CD4-positive, alpha-beta T cell (primary cell): Measurements from ENCODE around the gene GNAO1. TPM values are rescaled to one million over a fixed set of nuclear protein-coding genes. Genes with fewer than 3 reads are reported as not detected.

ENCODE experiments used
- ATAC-seq: fragments of 200-7000 bp; cut with Tn5 transposase; one replicate; pipeline ENCODE4 v1.10.0; 2022; ENCODE audit warnings: mild to moderate bottlenecking; ENCODE audit not compliant: poor library complexity
- CTCF ChIA-PET: fragments of 350-600 bp; sonication (Branson Sonifier 250); formaldehyde crosslinking; loops from one replicate; lab custom pipeline; 2021; ENCODE audit warnings: antibody characterized with exemption, inconsistent platforms; lab: Charles Lee
- POLR2A ChIA-PET: fragments of 350-600 bp; sonication (Branson Sonifier 250); formaldehyde crosslinking; loops from one replicate; lab custom pipeline; 2021; ENCODE audit warnings: antibody characterized with exemption, inconsistent platforms; lab: Charles Lee
- DNase-seq, 14 experiments: peaks; one replicate each; pipeline ENCODE4 v3.0.0-alpha.2; 2013 to 2020; ENCODE audit warnings: mixed read lengths in 2 of 14
- H3K27ac ChIP-seq, 2 donors: one replicate each; pipeline versions ENCODE4 v1.5.1 to v1.7.0; 2013; ENCODE audit warnings: low read length in 2 of 2, low read depth in 1 of 2, mild to moderate bottlenecking in 1 of 2
- H3K27me3 ChIP-seq, 2 experiments: 1 replicate in 1 of 2; 2 replicates in 1 of 2; pipeline versions ENCODE4 v1.6.1 to v1.7.0; 2013; ENCODE audit warnings: low read length in 2 of 2, control low read depth in 1 of 2, mild to moderate bottlenecking in 1 of 2, moderate library complexity in 1 of 2; ENCODE audit not compliant: insufficient read depth in 2 of 2, control insufficient read depth in 1 of 2
- H3K36me3 ChIP-seq: one replicate; pipeline ENCODE4 v1.6.1; 2013; ENCODE audit warnings: low read length, control low read depth; ENCODE audit not compliant: insufficient read depth
- H3K4me1 ChIP-seq: one replicate; pipeline ENCODE4 v1.6.1; 2013; ENCODE audit warnings: low read length, control low read depth; ENCODE audit not compliant: insufficient read depth
- H3K4me3 ChIP-seq: one replicate; pipeline ENCODE4 v1.5.1; 2013; ENCODE audit warnings: mild to moderate bottlenecking, low read length, moderate library complexity
- H3K9me3 ChIP-seq, 2 experiments: 1 replicate in 1 of 2; 2 replicates in 1 of 2; pipeline versions ENCODE4 v1.6.1 to v1.7.0; 2013; ENCODE audit warnings: low read length in 2 of 2, mild to moderate bottlenecking in 2 of 2, control low read depth in 1 of 2, moderate library complexity in 1 of 2; ENCODE audit not compliant: control insufficient read depth in 1 of 2, insufficient read depth in 1 of 2
- H3K27ac Mint-ChIP-seq: one replicate; pipeline ENCODE4 v1.8.0; 2020; ENCODE audit warnings: mixed read lengths
- H3K27me3 Mint-ChIP-seq: one replicate; pipeline ENCODE4 v1.8.0; 2021; ENCODE audit warnings: mixed read lengths
- H3K36me3 Mint-ChIP-seq: one replicate; pipeline ENCODE4 v1.8.0; 2021; ENCODE audit warnings: low read depth, mixed read lengths
- H3K4me1 Mint-ChIP-seq: one replicate; pipeline ENCODE4 v1.8.0; 2021; ENCODE audit warnings: low read depth, mixed read lengths
- H3K4me3 Mint-ChIP-seq: one replicate; pipeline ENCODE4 v1.8.0; 2020; ENCODE audit warnings: mild to moderate bottlenecking, mixed read lengths
- H3K9me3 Mint-ChIP-seq: one replicate; pipeline ENCODE4 v1.8.0; 2020; ENCODE audit warnings: mixed read lengths
- CTCF ChIP-seq: fragments of 200-600 bp; IDR thresholded peaks from one replicate; pipeline ENCODE4 v1.8.0; 2022; ENCODE audit warnings: antibody characterized with exemption, mild to moderate bottlenecking
- intact Hi-C, 2 experiments: fragments of 100-400 bp; cut with DNase I in 1 of 2; cut with micrococcal nuclease in 1 of 2; formaldehyde crosslinking; loops; one replicate each; pipeline versions ENCODE4 v1.15.1 to v1.9.0; 2023 to 2025; cut with DNase I, micrococcal nuclease
- total RNA-seq, 174 experiments: library from RNA in 2 of 174; stranded (reverse) in 2 of 174; gene quantifications; one replicate each; pipeline ENCODE4 v1.2.3 and lab custom pipeline; 2021 to 2026

Gene GNAO1
- total RNA-seq, 2 experiments from 2014 or later, result 7.3 to 7.9 TPM

DNA sequence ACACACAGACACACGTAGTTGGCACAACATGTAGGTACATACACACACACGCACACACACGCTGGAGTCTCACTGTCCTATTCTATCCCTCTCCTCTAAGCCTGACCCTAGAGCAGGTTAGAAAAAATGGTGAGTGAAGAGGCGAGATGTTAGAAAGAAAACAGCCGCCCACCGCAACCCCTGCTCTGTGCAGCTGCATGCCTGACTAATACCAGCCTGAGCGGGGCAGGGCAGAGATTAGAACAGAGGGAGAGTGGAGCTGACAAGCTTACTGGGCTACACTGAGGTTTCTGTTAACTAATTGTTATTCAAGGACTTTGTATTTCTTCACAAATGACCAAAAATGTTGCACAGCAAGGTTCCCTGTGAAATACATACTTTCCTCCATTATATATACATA lies 174.3 kb downstream of the GNAO1 start:
- no peak for ATAC-seq
- no peaks in the 10 kb centered on the region for H3K9me3 Mint-ChIP-seq
- no peak for DNase-seq
- Histone ChIP-seq H3K4me1 (no peaks in the 10 kb centered on the region), H3K4me3 (no peak overlapping the region), H3K27ac (no peak overlapping the region), H3K9me3 (no peaks in the 10 kb centered on the region), H3K36me3 (peaks cover 73% of the 10 kb centered on the region), H3K27me3 (no peaks in the 10 kb centered on the region)
- POLR2A ChIA-PET, result no interaction called here
- no peak overlapping the region for H3K4me3 Mint-ChIP-seq
- TF ChIP-seq CTCF, result no peak
- peaks cover 88% of the 10 kb centered on the region for H3K36me3 Mint-ChIP-seq
- H3K4me1 Mint-ChIP-seq, result no peaks in the 10 kb centered on the region
- intact Hi-C loops, result no loop called here
- CTCF ChIA-PET, result interaction anchor here (1.3 kb wide), 1 partner anchor 9 kb away, joined by 3 read pairs; no protein-coding TSS in a partner anchor
- H3K27ac Mint-ChIP-seq, result no peak overlapping the region
- H3K27me3 Mint-ChIP-seq, result no peaks in the 10 kb centered on the region

DNA sequence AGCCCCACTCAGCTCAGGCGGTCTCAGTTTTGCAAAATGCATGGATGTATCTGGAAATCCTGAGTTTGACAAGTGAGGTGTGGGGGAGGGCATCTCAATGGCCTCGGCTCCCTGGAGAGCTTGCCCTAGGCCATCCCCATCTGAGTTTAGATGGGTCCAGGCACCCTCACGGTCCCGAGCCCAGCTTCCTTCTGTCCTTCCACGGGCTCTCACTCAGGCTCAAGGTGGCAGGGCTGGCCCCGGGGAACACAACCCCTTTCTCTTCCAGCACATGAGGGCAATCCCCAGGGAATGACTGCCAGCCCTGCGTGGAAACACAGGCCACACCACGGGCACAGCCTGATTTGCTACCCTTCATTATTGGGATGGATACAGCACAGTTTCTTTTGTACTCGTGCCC lies 175.7 kb downstream of the GNAO1 start:
- TF ChIP-seq CTCF, result no peak
- intact Hi-C loops, result no loop called here
- Histone ChIP-seq H3K9me3 (no peaks in the 10 kb centered on the region), H3K4me3 (no peak overlapping the region), H3K4me1 (peaks cover 5% of the 10 kb centered on the region), H3K27ac (no peak overlapping the region), H3K36me3 (peaks cover 73% of the 10 kb centered on the region), H3K27me3 (no peaks in the 10 kb centered on the region)
- H3K9me3 Mint-ChIP-seq, result no peaks in the 10 kb centered on the region
- H3K4me1 Mint-ChIP-seq, result peaks cover 6% of the 10 kb centered on the region
- H3K27ac Mint-ChIP-seq, result no peak overlapping the region
- H3K27me3 Mint-ChIP-seq, result no peaks in the 10 kb centered on the region
- ChIA-PET CTCF (interaction anchor here (1.3 kb wide), 1 partner anchor 10 kb away, joined by 3 read pairs; no protein-coding TSS in a partner anchor), POLR2A (no interaction called here)
- no peak for ATAC-seq
- H3K4me3 Mint-ChIP-seq, result no peak overlapping the region
- no peak for DNase-seq
- H3K36me3 Mint-ChIP-seq, result peaks cover 92% of the 10 kb centered on the region

DNA sequence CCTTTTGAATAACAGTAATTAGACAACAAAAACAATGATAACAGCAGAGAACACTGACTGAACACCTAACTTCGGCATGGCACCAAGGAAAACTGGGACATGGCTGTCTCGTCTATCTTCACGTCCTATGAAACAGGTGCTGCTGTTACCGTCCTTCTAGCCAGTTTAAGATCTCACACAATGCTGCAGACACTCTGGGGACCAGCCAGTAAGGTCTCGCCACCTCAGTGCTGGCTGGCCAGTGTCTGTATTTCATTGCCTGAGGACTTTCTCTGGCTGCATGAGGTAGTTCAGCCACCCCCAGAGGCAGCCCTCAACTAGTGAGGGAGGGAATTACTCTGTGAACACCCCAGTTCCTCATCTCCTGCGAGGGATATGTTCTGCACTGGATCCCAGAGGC lies 176.5 kb downstream of the GNAO1 start:
- TF ChIP-seq CTCF, result no peak
- Mint-ChIP-seq H3K4me1 (peaks cover 14% of the 10 kb centered on the region), H3K9me3 (no peaks in the 10 kb centered on the region), H3K36me3 (peaks cover 89% of the 10 kb centered on the region), H3K27me3 (no peaks in the 10 kb centered on the region), H3K4me3 (no peak overlapping the region), H3K27ac (no peak overlapping the region)
- Histone ChIP-seq H3K27me3 (no peaks in the 10 kb centered on the region), H3K9me3 (no peaks in the 10 kb centered on the region), H3K4me1 (peaks cover 12% of the 10 kb centered on the region), H3K27ac (no peak overlapping the region), H3K4me3 (no peak overlapping the region), H3K36me3 (peaks cover 65% of the 10 kb centered on the region)
- intact Hi-C loops, result no loop called here
- no peak for DNase-seq
- POLR2A ChIA-PET, result no interaction called here
- ATAC-seq, result no peak
- CTCF ChIA-PET, result no interaction called here
